Cardiac muscle cell (in vitro differentiated cells and primary cell): ENCODE data around the gene NCLN. TPM values are rescaled to one million over a fixed set of nuclear protein-coding genes. Genes with fewer than 3 reads are reported as not detected.

Source experiments
- DNase-seq, 2 donors: peaks; one replicate each; pipeline versions ENCODE4 v3.0.0 to v3.0.0-alpha.2; 2010 to 2017; ENCODE audit warnings: low read depth in 1 of 2, low spot score in 1 of 2
- H3K27ac ChIP-seq: fragments of 200-600 bp; sonication (generic); 2 replicates; pipeline ENCODE4 v1.5.1; 2016
- H3K27me3 ChIP-seq: fragments of 200-600 bp; sonication (generic); 2 replicates; pipeline ENCODE4 v1.6.0; 2016; ENCODE audit warnings: control low read depth
- H3K36me3 ChIP-seq: fragments of 200-600 bp; sonication (generic); 2 replicates; pipeline ENCODE4 v1.5.1; 2016; ENCODE audit warnings: control low read depth
- H3K4me1 ChIP-seq: fragments of 200-600 bp; sonication (generic); 2 replicates; pipeline ENCODE4 v1.8.1; 2017; ENCODE audit warnings: low read depth, mild to moderate bottlenecking, mixed run types
- H3K4me3 ChIP-seq: fragments of 200-600 bp; sonication (generic); 2 replicates; pipeline ENCODE4 v1.5.1; 2016; ENCODE audit warnings: mild to moderate bottlenecking
- H3K9me3 ChIP-seq: fragments of 200-600 bp; sonication (generic); 2 replicates; pipeline ENCODE4 v1.5.1; 2017; ENCODE audit warnings: low read depth, mild to moderate bottlenecking, control low read depth
- CTCF ChIP-seq: IDR thresholded peaks from 2 replicates; pipeline ENCODE4 v1.5.1; 2012; ENCODE audit warnings: low read depth, mild to moderate bottlenecking, low read length
- polyA plus RNA-seq: library from polyadenylated mRNA; unstranded; fragments of >200 nt; fragmentation: Nextera tagmentation; extraction: Ambion mirVana; gene quantifications from 2 replicates; pipeline ENCODE4 v1.2.1, GENCODE V29; 2016
- total RNA-seq: library from RNA; depleted of rRNA; stranded (reverse); fragments of >200 nt; gene quantifications from 2 replicates; pipeline ENCODE4 v1.2.3, GENCODE V29; 2016

Gene NCLN
- total and polyA plus RNA-seq, 2 experiments from 2014 or later = 30.6 to 55.7 TPM

- Histone ChIP-seq H3K27me3 (no peaks in the 10 kb centered on the region), H3K4me3 (no peak overlapping the region), H3K4me1 (no peaks in the 10 kb centered on the region), H3K9me3 (no peaks in the 10 kb centered on the region), H3K36me3 (no peaks in the 10 kb centered on the region), H3K27ac (no peak overlapping the region)
- no peak for DNase-seq
- no peak for TF ChIP-seq CTCF
Observed at GRCh38 chr19:3176715-3177501, 8.8 kb upstream of the NCLN start.

- TF ChIP-seq CTCF = no peak
- H3K36me3 ChIP-seq = no peaks in the 10 kb centered on the region
- H3K27me3 ChIP-seq = no peaks in the 10 kb centered on the region
- H3K27ac ChIP-seq = no peak within 1 kb of the TSS
- H3K4me3 ChIP-seq = no peak within 1 kb of the TSS
- H3K9me3 ChIP-seq = no peaks in the 10 kb centered on the region
- DNase-seq = no peak
- no peaks in the 10 kb centered on the region for H3K4me1 ChIP-seq
Observed at GRCh38 chr19:3178377-3178972, 7.3 kb upstream of the NCLN start, which contains the start of gene S1PR4. Gene S1PR4, plus strand, starts transcription at chr19:3178769. Its CDS starts 24 bp downstream, at chr19:3178793.

- Histone ChIP-seq H3K27ac (no peak overlapping the region), H3K4me1 (no peaks in the 10 kb centered on the region), H3K27me3 (no peaks in the 10 kb centered on the region), H3K4me3 (no peak overlapping the region), H3K36me3 (no peaks in the 10 kb centered on the region), H3K9me3 (no peaks in the 10 kb centered on the region)
- no peak for TF ChIP-seq CTCF
- no peak for DNase-seq
Observed at GRCh38 chr19:3178973-3179738, 6.6 kb upstream of the NCLN start.

- no peaks in the 10 kb centered on the region for H3K36me3 ChIP-seq
- H3K9me3 ChIP-seq = no peaks in the 10 kb centered on the region
- no peak for DNase-seq
- no peak overlapping the region for H3K27ac ChIP-seq
- no peak overlapping the region for H3K4me3 ChIP-seq
- no peaks in the 10 kb centered on the region for H3K27me3 ChIP-seq
- no peaks in the 10 kb centered on the region for H3K4me1 ChIP-seq
- TF ChIP-seq CTCF = no peak
Observed at GRCh38 chr19:3179739-3180293, 5.9 kb upstream of the NCLN start.
